ENCODE data around the gene GPS1. TPM values are rescaled to one million over a fixed set of nuclear protein-coding genes. Genes with fewer than 3 reads are reported as not detected.

Gene GPS1
- polyA plus RNA-seq, 1 of the 3 experiments (the other 2 are of a cell fraction) = 264 TPM

DNA sequence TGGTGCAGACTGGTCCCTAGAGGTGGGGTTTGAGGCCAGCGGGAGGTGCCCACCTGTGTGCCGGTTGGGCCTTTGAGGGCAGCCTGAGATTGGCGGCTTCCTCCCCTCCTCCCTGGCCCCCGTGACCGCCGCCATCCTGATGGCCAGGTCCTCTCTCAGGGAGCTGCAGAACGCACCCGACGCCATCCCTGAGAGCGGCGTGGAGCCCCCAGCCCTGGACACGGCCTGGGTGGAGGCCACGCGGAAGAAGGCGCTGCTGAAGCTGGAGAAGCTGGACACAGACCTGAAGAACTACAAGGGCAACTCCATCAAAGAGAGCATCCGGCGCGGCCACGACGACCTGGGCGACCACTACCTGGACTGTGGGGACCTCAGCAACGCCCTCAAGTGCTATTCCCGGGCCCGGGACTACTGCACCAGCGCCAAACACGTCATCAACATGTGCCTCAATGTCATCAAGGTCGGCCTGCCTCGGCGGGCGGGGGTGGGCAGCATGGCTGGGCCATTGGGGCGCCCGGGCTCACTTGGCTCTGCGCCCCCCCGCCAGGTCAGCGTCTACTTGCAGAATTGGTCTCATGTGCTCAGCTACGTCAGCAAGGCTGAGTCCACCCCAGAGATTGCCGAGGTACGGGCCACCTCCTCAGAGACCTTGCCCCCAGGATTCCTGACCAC is 2.8 kb downstream of the GPS1 start (continued):
- TF ChIP-seq, protein P1, sequence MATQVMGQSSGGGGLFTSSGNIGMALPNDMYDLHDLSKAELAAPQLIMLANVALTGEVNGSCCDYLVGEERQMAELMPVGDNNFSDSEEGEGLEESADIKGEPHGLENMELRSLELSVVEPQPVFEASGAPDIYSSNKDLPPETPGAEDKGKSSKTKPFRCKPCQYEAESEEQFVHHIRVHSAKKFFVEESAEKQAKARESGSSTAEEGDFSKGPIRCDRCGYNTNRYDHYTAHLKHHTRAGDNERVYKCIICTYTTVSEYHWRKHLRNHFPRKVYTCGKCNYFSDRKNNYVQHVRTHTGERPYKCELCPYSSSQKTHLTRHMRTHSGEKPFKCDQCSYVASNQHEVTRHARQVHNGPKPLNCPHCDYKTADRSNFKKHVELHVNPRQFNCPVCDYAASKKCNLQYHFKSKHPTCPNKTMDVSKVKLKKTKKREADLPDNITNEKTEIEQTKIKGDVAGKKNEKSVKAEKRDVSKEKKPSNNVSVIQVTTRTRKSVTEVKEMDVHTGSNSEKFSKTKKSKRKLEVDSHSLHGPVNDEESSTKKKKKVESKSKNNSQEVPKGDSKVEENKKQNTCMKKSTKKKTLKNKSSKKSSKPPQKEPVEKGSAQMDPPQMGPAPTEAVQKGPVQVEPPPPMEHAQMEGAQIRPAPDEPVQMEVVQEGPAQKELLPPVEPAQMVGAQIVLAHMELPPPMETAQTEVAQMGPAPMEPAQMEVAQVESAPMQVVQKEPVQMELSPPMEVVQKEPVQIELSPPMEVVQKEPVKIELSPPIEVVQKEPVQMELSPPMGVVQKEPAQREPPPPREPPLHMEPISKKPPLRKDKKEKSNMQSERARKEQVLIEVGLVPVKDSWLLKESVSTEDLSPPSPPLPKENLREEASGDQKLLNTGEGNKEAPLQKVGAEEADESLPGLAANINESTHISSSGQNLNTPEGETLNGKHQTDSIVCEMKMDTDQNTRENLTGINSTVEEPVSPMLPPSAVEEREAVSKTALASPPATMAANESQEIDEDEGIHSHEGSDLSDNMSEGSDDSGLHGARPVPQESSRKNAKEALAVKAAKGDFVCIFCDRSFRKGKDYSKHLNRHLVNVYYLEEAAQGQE (IDR thresholded peaks at IDR 0.05; ENCODE audit: low read depth, low read length) = no peak
- TF ChIP-seq, protein P2, sequence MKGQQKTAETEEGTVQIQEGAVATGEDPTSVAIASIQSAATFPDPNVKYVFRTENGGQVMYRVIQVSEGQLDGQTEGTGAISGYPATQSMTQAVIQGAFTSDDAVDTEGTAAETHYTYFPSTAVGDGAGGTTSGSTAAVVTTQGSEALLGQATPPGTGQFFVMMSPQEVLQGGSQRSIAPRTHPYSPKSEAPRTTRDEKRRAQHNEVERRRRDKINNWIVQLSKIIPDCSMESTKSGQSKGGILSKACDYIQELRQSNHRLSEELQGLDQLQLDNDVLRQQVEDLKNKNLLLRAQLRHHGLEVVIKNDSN (IDR thresholded peaks at IDR 0.05; ENCODE audit: borderline replicate concordance, low read depth) = no peak
- no peak for TF ChIP-seq EZH2phosphoT487 (IDR thresholded peaks at IDR 0.05; ENCODE audit: borderline replicate concordance, low read depth)

DNA sequence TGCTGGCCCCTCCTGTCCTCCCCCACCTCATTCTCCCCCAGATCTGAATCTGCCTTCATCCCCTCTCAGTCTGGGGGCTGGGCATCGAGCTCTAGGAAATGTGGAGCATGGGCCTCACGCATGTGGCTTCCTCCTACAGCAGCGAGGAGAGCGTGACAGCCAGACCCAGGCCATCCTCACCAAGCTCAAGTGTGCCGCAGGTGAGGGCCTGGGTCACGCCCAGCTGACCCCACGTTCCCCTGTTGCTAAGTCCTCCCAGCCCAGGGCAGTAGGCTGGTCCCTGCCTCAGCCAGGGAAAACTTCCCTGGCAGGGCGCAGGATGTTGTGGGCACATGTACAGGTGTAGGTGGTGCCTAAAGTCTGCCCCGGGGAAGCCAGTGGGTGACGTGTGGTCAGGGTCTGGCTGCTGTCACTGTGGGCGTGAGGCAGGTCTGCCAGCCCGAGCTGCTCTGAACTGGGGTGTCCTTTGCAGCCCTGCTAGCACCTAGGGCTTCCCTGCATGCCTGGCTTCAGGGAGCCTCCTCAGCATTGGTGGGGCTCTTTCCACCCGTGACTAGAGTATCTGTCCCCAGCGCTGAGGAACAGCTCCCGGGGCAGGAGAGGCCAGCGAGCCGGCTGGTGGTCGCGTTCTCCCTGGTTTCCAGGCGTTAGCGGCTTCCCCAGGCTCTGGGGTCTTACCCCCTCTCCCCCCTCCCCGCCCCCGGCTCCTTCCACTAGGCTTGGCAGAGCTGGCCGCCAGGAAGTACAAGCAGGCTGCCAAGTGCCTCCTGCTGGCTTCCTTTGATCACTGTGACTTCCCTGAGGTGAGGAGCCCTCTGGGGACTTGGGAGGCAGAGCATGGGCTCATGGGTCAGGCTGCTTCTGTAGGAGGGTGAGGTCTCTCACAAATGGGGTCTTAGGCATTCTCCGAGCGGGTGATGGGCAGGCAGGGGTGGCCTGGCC is 3.6 kb downstream of the GPS1 start:
- POLR2A ChIA-PET = interaction anchor here (1.0 to 1.6 kb wide), 3 partner anchors 8 to 43 kb away, joined by 3 to 4 read pairs (median 4); partner anchors contain the start of gene FASN
- 95% methylated on average over 19 of the region's 26 CpGs for WGBS (ENCODE audit: low lambda C conversion rate)
- Histone ChIP-seq H3F3A (replicated peaks; ENCODE audit: insufficient read depth) (peaks cover 27% of the 10 kb centered on the region), H4K20me1 (ENCODE audit: insufficient read depth) (peaks cover 14% of the 10 kb centered on the region; the same call in 1 of the 2 replicates), H3K27me3 (ENCODE audit: insufficient read depth) (no peaks in the 10 kb centered on the region), H3K4me3 (ENCODE audit: low read depth in 2 of 2, low read length in 1 of 2) (no peak overlapping the region), H3K27ac (ENCODE audit: low read depth in 2 of 2, low read length in 1 of 2) (no peak overlapping the region; a peak in 1 of 4 replicates), H3K4me2 (no peak overlapping the region), H3K9me2 (no peaks in the 10 kb centered on the region), H3K79me2 (ENCODE audit: insufficient read depth) (peaks cover 48% of the 10 kb centered on the region), H3K36me3 (replicated peaks in 1 of 2; ENCODE audit: control insufficient read depth in 1 of 2, insufficient read depth in 2 of 2, low read length in 1 of 2) (peaks cover 30 to 72% of the 10 kb centered on the region in 2 experiments), H3K4me1 (ENCODE audit: control insufficient read depth in 1 of 2, insufficient read depth in 2 of 2, low read depth in 1 of 2, low read length in 1 of 2) (peaks cover 0 to 25% of the 10 kb centered on the region in 2 experiments; a peak in 2 of 4 replicates), H2AFZ (ENCODE audit: low read depth) (no peak overlapping the region), H3K9ac (no peak overlapping the region), H3K9me3 (no peaks in the 10 kb centered on the region)
- TF ChIP-seq YY1 (IDR thresholded peaks at IDR 0.05; ENCODE audit: low read depth) (no peak), RCOR1 (IDR thresholded peaks at IDR 0.05; ENCODE audit: low read length) (no peak), ELF1 (IDR thresholded peaks at IDR 0.05) (no peak)
- CTCF ChIA-PET = interaction anchor here (0.8 to 5.1 kb wide), 9 partner anchors 10 to 98 kb away, joined by 3 to 24 read pairs (median 3); partner anchors contain the start of genes CENPX, DCXR and DUS1L
- DNase-seq = no peak

Data from SK-N-SH (cell line).